Right hindlimb (tissue), 1 donor: ENCODE data around the gene MIEF2.
"Not testable (repeated sequence)": the region's sequence is repeated elsewhere in the genome, so short reads cannot be mapped to it uniquely, and the experiment has no call there.

Experiments used
- DNase-seq: peaks from one replicate; pipeline ENCODE4 v3.0.0-alpha.2; 2018

Gene MIEF2

DNA sequence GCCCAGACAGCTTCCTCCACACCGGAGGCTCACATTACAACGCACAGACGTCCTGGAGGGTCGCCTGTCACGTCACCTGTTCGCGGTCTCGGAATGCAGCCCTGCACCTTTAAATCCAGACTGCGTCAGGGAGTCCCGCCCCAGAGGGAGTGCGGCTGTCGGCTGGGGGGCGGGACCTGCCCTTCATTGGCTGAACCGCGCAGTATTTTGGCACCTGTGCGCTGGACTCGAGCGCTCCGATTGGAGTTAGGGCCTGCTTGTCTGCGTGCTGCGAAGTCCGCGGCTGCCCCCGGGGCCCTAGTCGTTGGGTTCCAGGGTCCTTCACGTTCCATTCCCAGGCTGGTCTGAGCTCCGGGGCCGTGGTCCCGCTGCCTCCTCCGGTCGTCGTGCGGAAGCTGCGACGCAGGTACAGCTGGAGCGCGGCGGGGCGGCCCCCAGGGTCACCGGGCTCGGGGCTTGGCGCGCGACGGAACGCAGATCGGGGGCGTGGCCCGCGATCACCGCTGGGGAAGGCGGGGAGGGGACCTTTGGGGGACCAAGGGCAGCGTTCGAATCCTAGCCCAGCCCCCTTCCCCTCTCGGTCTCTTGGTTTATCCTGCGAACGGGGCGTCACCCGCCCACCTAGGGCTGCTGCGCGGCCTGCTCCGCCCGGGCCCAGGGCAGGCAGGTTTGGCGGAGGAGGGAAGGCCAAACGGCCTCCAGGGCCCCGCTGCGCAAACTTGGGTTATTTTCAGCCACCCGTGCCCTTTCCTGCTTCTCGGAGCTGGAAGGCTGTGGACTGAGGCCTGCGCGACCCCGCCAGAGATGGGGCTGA is at the start of gene MIEF2:
MIEF2 (plus strand) TSS at position 331 of the 814 bp plus-strand sequence. CDS start 2,059 bp downstream, outside the sequence.
- DNase-seq = peak; percentile 97

- DNase-seq = no peak
Measured at GRCh38 chr17:18213666-18214270, 46.7 kb upstream of the MIEF2 start.

DNA sequence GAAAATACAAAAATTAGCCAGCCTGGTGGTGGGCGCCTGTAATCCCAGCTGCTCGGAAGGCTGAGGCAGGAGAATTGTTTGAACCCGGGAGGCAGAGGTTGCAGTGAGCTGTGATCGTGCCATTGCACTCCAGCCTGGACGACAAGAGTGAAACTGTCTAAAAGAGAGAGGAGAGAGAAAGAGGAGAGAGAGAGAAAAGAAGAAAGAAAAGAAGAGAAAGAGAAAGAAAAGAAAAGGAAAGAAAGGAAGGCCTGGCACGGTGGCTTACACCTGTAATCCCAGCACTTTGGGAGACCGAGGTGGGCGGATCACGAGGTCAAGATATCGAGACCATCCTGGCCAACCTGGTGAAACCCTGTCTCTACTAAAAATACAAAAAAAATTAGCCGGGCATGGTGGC is 43.6 kb upstream of the MIEF2 start:
- not testable (repeated sequence) for DNase-seq

DNA sequence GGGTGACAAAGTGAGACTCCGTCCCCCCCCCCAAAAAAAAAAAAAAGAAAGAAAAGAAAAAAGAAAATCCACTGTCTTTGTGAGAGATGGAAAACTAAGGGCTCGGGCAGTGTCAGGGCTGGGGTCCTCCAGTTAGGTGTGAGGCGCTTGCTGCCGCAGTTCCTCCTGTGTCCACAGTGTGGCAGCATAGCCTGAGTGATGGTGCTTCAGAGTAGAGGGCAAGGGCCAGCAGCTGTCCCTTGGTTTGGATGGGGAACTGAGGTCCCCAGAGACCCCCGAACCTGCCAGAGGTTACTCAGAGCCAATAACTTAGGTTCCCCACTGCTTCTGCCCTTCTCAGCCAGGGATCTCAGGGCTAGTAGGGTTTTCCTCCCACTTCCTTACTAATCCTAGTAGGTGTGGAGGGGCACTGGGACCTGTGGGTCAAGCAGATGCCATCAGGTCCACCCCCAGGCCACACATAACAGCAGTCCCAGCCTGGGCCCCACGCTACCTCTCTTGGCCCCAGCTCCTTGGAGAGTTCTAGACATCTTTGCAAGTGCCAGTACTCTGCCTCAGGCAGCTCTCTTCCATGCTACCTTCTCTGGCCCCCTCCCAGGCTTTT is 42.9 kb upstream of the MIEF2 start:
- DNase-seq = peak; percentile 83

GRCh38 chr17:18218756-18219415 is 41.6 kb upstream of the MIEF2 start:
- DNase-seq = peak; percentile 62

GRCh38 chr17:18224053-18224386 is 36.4 kb upstream of the MIEF2 start:
- DNase-seq = no peak

- DNase-seq = peak; percentile 81
Measured at GRCh38 chr17:18224387-18225120, 35.9 kb upstream of the MIEF2 start.

DNA sequence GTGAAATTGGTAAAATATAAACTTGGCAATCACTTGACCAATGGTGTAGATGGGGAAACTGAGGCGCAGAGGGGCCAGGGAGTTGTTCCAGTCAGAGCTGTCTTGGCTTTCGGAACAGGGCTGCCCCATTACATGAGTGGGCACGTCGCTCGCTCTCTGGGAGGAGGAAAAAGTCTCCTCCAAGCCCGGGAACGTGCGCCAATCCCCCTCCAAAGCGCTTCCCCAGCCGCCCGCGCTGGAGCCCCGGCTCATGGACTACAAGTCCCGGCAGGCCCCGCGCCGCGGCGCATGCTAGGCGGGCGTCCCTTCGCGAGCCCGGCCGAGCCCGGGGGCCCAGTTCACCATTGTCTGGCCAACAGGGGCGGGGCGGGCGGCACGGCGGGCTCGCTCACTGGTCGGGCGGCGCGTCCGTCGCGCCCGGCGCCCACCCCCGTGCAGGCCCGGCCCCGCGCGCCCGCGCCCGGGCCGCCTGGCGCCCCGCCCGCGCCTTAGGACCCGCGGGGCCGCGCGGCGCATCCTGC is 35.3 kb upstream of the MIEF2 start, which contains the start of gene LLGL1:
LLGL1 (plus strand) TSS at position 515 of the 521 bp plus-strand sequence. CDS start 48 bp downstream, outside the sequence.
- peak; percentile 98 for DNase-seq

GRCh38 chr17:18225642-18226283 is 34.7 kb upstream of the MIEF2 start:
- peak; percentile 79 for DNase-seq

- DNase-seq = no peak
Measured at GRCh38 chr17:18226284-18226945, 34.0 kb upstream of the MIEF2 start.

DNA sequence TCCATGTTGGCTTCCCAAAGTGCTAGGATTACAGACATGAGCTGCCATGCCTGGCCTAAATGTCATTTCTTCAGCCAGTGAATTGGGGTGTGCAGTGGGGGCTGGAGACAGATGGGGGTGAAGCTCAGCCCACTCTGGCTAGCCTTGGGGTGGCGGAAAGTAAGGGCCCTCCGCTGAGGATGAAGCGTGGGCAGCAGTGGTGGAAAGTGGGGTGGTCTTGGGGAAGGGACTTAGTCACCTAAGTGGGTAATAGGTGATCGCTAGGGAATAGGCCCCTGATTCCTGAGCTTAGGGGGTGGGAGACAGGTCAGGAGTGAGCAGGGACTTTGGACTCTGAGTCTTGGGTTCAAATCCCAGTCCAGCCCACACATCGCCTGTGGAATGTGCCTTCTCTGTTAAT is 32.8 kb upstream of the MIEF2 start:
- no peak for DNase-seq

GRCh38 chr17:18228176-18228682 is 32.2 kb upstream of the MIEF2 start:
- no peak for DNase-seq

GRCh38 chr17:18229254-18229653 is 31.2 kb upstream of the MIEF2 start:
- DNase-seq = no peak

DNA sequence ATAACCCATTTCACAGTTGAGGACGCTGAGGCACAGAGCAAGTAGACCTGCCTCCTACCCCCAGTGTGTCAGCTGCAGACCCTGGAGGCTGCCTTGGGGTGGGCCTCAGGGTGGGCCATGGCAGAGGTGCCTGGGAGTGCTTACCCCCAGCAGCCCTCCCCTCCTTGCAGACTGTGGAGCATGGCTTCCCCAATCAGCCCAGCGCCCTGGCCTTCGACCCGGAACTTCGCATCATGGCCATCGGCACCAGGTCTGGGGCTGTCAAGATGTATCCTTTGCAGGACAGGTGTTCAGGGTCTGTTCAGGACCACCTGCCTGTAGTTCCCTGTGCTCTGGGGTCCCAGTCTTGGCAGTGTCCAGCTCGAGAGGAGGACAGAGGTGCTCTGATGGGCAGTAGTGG is 30.7 kb upstream of the MIEF2 start:
- DNase-seq = no peak

DNA sequence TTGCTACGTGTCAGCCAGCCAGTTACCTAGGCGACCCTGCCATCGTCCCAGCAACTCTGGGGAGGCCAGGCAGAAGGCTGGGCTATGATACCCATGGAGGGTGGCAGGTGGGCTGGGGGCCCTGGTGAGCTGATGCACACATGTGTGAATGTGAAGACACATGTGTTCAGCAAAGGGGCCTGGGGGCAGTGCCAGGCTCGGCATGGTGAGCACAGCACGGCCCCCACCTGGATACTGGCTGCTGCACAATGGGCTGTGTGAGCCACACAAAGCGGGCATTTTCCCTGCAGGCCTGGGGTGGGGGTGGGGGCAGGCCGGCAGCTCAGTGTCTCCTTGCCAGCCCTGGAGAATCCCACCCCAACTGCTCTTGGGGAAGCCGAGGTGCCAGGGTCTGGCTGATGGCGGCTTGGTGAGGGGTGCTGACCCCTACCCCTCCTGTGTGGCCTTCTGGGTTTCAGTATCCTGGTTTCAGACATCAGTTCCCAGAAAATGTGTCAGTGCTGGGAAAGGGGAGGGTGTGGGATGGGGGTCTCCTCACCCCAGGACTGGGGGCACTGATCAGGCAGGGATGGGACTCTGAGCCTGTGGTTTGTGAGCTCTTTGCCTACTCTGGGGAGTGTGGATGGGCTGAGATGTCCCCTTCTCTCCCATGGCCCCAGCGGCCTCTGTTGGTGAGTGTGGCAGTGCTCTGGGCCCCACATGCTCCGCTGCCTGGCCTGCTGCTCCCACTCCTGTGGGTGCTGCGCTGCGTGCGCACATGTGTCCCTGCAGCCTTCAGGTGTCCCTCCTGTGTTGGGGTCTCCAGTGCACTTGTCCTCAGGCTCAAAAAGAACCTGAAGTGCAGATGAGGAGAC is 29.9 kb upstream of the MIEF2 start:
- DNase-seq = no peak

- DNase-seq = no peak
Measured at GRCh38 chr17:18231164-18231563, 29.3 kb upstream of the MIEF2 start.

- no peak for DNase-seq
Measured at GRCh38 chr17:18233803-18234518, 26.5 kb upstream of the MIEF2 start.

DNA sequence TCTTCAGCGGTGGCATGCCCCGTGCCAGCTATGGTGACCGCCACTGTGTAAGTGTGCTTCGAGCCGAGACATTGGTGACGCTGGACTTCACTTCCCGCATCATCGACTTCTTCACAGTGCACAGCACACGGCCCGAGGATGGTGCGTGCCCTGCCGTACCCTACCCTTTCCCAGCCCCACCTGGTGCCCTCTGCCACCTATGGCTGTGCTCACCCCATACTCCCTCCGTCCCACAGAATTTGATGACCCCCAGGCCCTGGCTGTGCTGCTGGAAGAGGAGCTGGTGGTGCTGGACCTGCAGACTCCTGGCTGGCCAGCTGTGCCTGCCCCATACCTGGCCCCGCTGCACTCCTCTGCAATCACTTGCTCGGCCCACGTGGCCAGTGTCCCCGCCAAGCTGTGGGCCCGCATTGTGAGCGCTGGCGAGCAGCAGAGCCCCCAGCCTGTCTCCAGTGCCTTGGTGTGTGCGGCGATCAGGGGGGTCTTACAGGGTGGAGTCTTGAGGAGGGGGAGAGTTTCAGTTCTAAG is 25.5 kb upstream of the MIEF2 start:
- no peak for DNase-seq

- no peak for DNase-seq
Measured at GRCh38 chr17:18235743-18236256, 24.7 kb upstream of the MIEF2 start.
